ENCODE results near the gene USE1. TPM values are rescaled to one million over a fixed set of nuclear protein-coding genes. Genes with fewer than 3 reads are reported as not detected.
A peak's percentile ranks its signal among the peaks of the same experiment; 100 is the strongest.

The USE1 gene
- total RNA-seq, 1 donor: 25.7 TPM

DNA sequence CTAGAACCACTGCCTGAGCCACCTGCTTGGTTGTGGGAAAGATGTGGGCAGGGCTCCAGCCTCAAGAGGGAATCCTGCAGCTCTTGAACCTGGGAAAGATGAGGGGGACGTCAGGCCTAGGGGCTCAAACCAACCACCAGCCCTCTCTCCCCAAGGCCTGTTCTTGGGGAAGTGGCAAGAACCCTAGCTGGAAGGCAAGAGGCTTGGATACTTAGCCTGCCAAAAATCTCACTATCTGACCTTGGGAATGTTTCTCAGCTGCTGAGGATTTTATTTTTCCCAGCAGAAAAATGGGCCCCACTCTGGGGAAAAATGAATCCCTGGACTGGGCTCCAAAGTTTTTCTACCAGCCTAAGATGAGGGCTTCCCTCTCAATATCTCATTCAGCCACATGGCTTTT is 44.8 kb downstream of the USE1 start:
- peak; percentile 13 for DNase-seq (ENCODE audit: insufficient read length, low spot score, missing footprints)
- TF ChIP-seq, protein P1, sequence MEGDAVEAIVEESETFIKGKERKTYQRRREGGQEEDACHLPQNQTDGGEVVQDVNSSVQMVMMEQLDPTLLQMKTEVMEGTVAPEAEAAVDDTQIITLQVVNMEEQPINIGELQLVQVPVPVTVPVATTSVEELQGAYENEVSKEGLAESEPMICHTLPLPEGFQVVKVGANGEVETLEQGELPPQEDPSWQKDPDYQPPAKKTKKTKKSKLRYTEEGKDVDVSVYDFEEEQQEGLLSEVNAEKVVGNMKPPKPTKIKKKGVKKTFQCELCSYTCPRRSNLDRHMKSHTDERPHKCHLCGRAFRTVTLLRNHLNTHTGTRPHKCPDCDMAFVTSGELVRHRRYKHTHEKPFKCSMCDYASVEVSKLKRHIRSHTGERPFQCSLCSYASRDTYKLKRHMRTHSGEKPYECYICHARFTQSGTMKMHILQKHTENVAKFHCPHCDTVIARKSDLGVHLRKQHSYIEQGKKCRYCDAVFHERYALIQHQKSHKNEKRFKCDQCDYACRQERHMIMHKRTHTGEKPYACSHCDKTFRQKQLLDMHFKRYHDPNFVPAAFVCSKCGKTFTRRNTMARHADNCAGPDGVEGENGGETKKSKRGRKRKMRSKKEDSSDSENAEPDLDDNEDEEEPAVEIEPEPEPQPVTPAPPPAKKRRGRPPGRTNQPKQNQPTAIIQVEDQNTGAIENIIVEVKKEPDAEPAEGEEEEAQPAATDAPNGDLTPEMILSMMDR (IDR thresholded peaks at IDR 0.05; ENCODE audit: extremely low read depth, low read depth, low read length): no peak
- H3K27me3 ChIP-seq (ENCODE audit: insufficient read depth, low read length): no peaks in the 10 kb centered on the region
- no peak overlapping the region for H3K27ac ChIP-seq (ENCODE audit: low read depth, low read length)
- H4K20me1 ChIP-seq (ENCODE audit: insufficient read depth, low read length): no peaks in the 10 kb centered on the region
- no peaks in the 10 kb centered on the region for H3K36me3 ChIP-seq (ENCODE audit: insufficient read depth, low read length)
- H3K4me3 ChIP-seq (ENCODE audit: insufficient read depth, low read length): no peak overlapping the region
- H3K9me3 ChIP-seq (ENCODE audit: low read depth, low read length): peaks cover 9% of the 10 kb centered on the region
- no peak overlapping the region for H3K4me2 ChIP-seq (ENCODE audit: insufficient read depth, low read length)
- H2AFZ ChIP-seq (ENCODE audit: low read length): no peak overlapping the region
- H3K79me2 ChIP-seq (ENCODE audit: insufficient read depth, low read length): no peaks in the 10 kb centered on the region
- no peaks in the 10 kb centered on the region for H3K4me1 ChIP-seq (ENCODE audit: insufficient read depth, low read length)

DNA sequence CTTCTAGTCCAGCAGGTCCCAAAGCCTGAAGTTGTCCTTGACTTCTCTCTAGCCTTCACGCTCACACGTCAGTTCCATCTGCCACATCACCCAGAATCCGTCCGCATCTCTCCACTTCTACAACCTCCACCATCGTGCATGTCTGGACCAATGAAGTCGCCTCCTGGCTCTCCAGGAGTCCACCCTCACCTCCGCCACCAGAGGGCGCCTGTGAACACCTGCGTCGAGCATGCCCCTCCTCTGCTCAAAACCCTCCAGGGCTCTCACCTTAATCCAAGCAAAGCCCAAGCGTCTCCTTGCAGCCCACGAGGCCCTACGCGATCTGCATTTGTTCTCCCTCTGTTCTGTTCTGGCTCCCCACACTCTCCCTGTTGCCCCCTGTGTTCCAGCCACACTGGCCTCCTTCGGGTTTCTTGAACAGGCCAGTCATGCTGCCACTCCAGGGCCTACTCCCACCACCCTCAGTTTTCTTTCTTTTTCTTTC is 45.7 kb downstream of the USE1 start:
- DNase-seq (ENCODE audit: insufficient read length, low spot score, missing footprints): peak; percentile 94
- H3K36me3 ChIP-seq (ENCODE audit: insufficient read depth, low read length): no peaks in the 10 kb centered on the region
- H3K9me3 ChIP-seq (ENCODE audit: low read depth, low read length): peaks cover 9% of the 10 kb centered on the region
- no peaks in the 10 kb centered on the region for H3K27me3 ChIP-seq (ENCODE audit: insufficient read depth, low read length)
- TF ChIP-seq, protein P1 (IDR thresholded peaks at IDR 0.05; ENCODE audit: extremely low read depth, low read depth, low read length): peak; percentile 88
- H3K4me1 ChIP-seq (ENCODE audit: insufficient read depth, low read length): no peaks in the 10 kb centered on the region
- H3K4me2 ChIP-seq (ENCODE audit: insufficient read depth, low read length): no peak overlapping the region
- no peak overlapping the region for H3K27ac ChIP-seq (ENCODE audit: low read depth, low read length)
- H3K79me2 ChIP-seq (ENCODE audit: insufficient read depth, low read length): no peaks in the 10 kb centered on the region
- H2AFZ ChIP-seq (ENCODE audit: low read length): peak overlapping the region; percentile 51
- H3K4me3 ChIP-seq (ENCODE audit: insufficient read depth, low read length): no peak overlapping the region
- H4K20me1 ChIP-seq (ENCODE audit: insufficient read depth, low read length): no peaks in the 10 kb centered on the region

DNA sequence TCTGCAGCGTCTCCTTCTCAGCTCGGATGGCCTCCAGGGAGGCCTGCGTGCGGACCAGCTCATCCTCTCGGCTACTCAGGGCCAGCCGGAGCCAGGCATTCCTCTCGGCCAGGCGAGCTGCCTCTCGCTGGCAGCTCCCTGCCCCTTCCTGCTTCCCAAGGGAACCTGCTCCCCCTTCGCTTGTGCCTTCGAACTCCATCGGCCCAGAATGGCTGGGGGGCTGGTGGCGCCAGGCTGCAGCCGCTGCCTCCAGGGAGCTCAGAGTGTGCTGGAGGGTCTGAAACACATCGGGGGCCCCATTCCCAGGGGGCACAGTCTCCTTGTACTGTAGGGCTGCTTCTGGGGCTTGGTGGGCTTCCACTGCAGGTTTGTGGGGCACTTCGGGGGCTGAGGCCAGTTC is 47.4 kb downstream of the USE1 start:
- Histone ChIP-seq H3K4me2 (ENCODE audit: insufficient read depth, low read length) (no peak overlapping the region), H3K79me2 (ENCODE audit: insufficient read depth, low read length) (peaks cover under 1% of the 10 kb centered on the region), H3K9me3 (ENCODE audit: low read depth, low read length) (peaks cover 9% of the 10 kb centered on the region), H3K27me3 (ENCODE audit: insufficient read depth, low read length) (no peaks in the 10 kb centered on the region), H3K27ac (ENCODE audit: low read depth, low read length) (no peak overlapping the region), H2AFZ (ENCODE audit: low read length) (no peak overlapping the region), H3K36me3 (ENCODE audit: insufficient read depth, low read length) (no peaks in the 10 kb centered on the region), H4K20me1 (ENCODE audit: insufficient read depth, low read length) (no peaks in the 10 kb centered on the region), H3K4me1 (ENCODE audit: insufficient read depth, low read length) (no peaks in the 10 kb centered on the region), H3K4me3 (ENCODE audit: insufficient read depth, low read length) (no peak overlapping the region)
- TF ChIP-seq, protein P1 (IDR thresholded peaks at IDR 0.05; ENCODE audit: extremely low read depth, low read depth, low read length): no peak
- DNase-seq (ENCODE audit: insufficient read length, low spot score, missing footprints): peak; percentile 73

DNA sequence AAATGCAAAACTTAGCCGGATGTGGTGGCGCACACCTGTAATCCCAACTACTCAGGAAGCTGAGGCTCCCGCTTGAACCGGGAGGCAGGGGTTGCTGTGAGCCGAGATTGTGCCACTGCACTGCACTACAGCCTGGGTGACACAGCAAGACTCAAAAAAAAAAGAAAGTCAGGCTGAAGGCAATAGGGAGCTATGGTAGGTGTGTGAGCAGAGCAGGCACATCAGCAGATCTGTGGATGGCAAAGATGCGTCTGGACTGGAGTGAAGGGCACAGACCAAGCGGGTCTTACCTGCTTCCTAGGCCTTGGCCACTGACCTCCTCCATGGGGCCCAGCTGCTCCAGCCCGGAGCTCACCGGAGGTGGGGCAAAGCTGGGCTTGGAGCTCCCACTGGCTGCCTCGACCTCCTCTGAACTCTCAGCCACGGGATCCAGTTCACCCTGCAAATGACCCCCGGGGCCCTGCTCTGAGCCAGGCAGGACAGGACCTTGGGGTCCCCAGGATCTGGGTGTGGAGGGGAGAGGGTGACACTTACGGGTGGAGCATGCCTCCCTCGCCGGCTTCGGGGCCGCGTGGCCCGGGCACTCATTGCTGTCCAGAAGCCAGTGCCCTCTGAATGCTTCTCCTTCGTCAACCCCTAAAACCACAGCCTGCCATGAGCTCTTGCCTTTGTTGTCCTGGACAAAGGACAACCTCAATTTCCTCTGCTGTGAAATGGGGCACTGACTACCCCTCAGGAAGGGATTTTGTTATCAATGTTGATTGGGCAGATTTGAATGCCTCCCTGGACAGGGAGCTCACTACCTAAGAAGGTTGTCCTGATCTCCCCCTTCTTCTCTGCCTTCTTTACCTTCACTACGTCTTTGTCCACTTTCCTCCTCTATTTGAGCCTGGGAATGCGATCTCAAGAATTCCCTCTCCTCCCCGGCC is 48.8 kb downstream of the USE1 start:
- no peak overlapping the region for H3K4me3 ChIP-seq (ENCODE audit: insufficient read depth, low read length)
- DNase-seq (ENCODE audit: insufficient read length, low spot score, missing footprints): peak; percentile 50
- peaks cover 13% of the 10 kb centered on the region for H3K79me2 ChIP-seq (ENCODE audit: insufficient read depth, low read length)
- TF ChIP-seq, protein P1 (IDR thresholded peaks at IDR 0.05; ENCODE audit: extremely low read depth, low read depth, low read length): no peak
- H3K4me2 ChIP-seq (ENCODE audit: insufficient read depth, low read length): no peak overlapping the region
- no peaks in the 10 kb centered on the region for H3K27me3 ChIP-seq (ENCODE audit: insufficient read depth, low read length)
- H3K27ac ChIP-seq (ENCODE audit: low read depth, low read length): no peak overlapping the region
- H3K36me3 ChIP-seq (ENCODE audit: insufficient read depth, low read length): peaks cover 3% of the 10 kb centered on the region
- H3K9me3 ChIP-seq (ENCODE audit: low read depth, low read length): peaks cover 9% of the 10 kb centered on the region
- H3K4me1 ChIP-seq (ENCODE audit: insufficient read depth, low read length): peaks cover 8% of the 10 kb centered on the region
- H4K20me1 ChIP-seq (ENCODE audit: insufficient read depth, low read length): no peaks in the 10 kb centered on the region
- H2AFZ ChIP-seq (ENCODE audit: low read length): no peak overlapping the region

Data from osteoblast (primary cell).